ENCODE measurements around the gene HPD.

GRCh38 chr12:121811434-121812319, 47.0 kb downstream of the HPD start:
- peak; percentile 89 to 94 for TF ChIP-seq CTCF (IDR thresholded peaks at IDR 0.05; ENCODE audit: extremely low read depth in 1 of 2, insufficient read depth in 1 of 2, low read depth in 1 of 2, low read length in 2 of 2)
- TF ChIP-seq JUN (IDR thresholded peaks at IDR 0.05; ENCODE audit: borderline replicate concordance, insufficient read depth, insufficient read length, low read depth), result no peak
- TF ChIP-seq EZH2 (IDR thresholded peaks at IDR 0.05; ENCODE audit: borderline replicate concordance, low read depth, low read length, severe bottlenecking), result no peak
- TF ChIP-seq POLR2A (IDR thresholded peaks at IDR 0.05; ENCODE audit: low read depth, low read length), result no peak
- TF ChIP-seq MYC (IDR thresholded peaks at IDR 0.05; ENCODE audit: low read depth, low read length), result no peak
